Lower lobe of right lung (tissue), 2 donors: Measurements from ENCODE around the gene FHIT. TPM values are rescaled to one million over a fixed set of nuclear protein-coding genes. Genes with fewer than 3 reads are reported as not detected.

Source experiments
- ATAC-seq, 2 donors: fragments of 200-7000 bp; cut with Tn5 transposase; one replicate each; pipeline ENCODE4 v1.9.1; 2020 to 2022; ENCODE audit warnings: mild to moderate bottlenecking in 2 of 2, moderate library complexity in 2 of 2
- DNase-seq: peaks from one replicate; pipeline ENCODE4 v3.0.0-alpha.2; 2020
- H3K27ac ChIP-seq: fragments of 200-600 bp; one replicate; pipeline ENCODE4 v1.8.0; 2022
- H3K27me3 ChIP-seq: fragments of 200-600 bp; one replicate; pipeline ENCODE4 v1.8.0; 2022; ENCODE audit warnings: low read depth
- H3K36me3 ChIP-seq: fragments of 200-600 bp; one replicate; pipeline ENCODE4 v1.8.0; 2022; ENCODE audit warnings: mild to moderate bottlenecking
- H3K4me1 ChIP-seq: fragments of 200-600 bp; one replicate; pipeline ENCODE4 v1.8.0; 2022
- H3K4me3 ChIP-seq: fragments of 200-600 bp; one replicate; pipeline ENCODE4 v1.8.0; 2022; ENCODE audit warnings: mild to moderate bottlenecking
- H3K9me3 ChIP-seq: fragments of 200-600 bp; one replicate; pipeline ENCODE4 v1.8.0; 2022
- intact Hi-C: fragments of 100-400 bp; cut with DNase I; formaldehyde crosslinking; loops from one replicate; pipeline ENCODE4 v1.11.0; 2022
- total RNA-seq: library from RNA; stranded (reverse); fragmentation: NEBNext Ultra II Directional; extraction: Animal tissue kit (Norgen Biotek cat#: 25700); gene quantifications from one replicate; pipeline ENCODE4 v1.2.1, GENCODE V29; 2021
- TF ChIP-seq, protein P1 (sequence below): fragments of 200-600 bp; IDR thresholded peaks from one replicate; pipeline ENCODE4 v1.8.0; 2022; ENCODE audit warnings: antibody characterized with exemption, mild to moderate bottlenecking
- donor health status: DM: no; HTN: yes; CAD: no; lungs with severe emphysema.

Gene FHIT
- total RNA-seq, 1 donor from 2014 or later: 10.3 TPM

DNA sequence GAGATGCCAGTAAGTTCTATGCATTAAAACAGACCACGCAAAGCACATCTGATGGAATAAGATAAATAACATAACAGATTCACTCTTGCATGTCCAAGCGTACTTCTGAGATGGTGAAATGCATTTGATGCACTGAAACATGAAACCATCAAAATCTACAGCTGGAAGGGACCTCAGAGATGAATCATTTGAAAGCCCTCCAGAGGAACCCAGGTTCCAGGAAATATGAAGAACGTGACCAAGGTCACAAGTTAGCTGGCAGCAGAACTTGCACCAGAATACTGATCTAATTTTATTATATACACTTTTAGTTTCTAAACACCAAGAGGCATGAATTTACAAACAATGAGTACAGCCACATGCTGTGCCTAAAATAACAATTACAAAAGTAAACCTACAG is 957.1 kb downstream of the FHIT start:
- no peak for DNase-seq
- no peaks in the 10 kb centered on the region for H3K9me3 ChIP-seq
- H3K27ac ChIP-seq: no peak overlapping the region
- no peaks in the 10 kb centered on the region for H3K4me1 ChIP-seq
- H3K36me3 ChIP-seq: no peaks in the 10 kb centered on the region
- H3K27me3 ChIP-seq: no peaks in the 10 kb centered on the region
- intact Hi-C loops: no loop called here
- no peak overlapping the region for H3K4me3 ChIP-seq
- TF ChIP-seq, protein P1, sequence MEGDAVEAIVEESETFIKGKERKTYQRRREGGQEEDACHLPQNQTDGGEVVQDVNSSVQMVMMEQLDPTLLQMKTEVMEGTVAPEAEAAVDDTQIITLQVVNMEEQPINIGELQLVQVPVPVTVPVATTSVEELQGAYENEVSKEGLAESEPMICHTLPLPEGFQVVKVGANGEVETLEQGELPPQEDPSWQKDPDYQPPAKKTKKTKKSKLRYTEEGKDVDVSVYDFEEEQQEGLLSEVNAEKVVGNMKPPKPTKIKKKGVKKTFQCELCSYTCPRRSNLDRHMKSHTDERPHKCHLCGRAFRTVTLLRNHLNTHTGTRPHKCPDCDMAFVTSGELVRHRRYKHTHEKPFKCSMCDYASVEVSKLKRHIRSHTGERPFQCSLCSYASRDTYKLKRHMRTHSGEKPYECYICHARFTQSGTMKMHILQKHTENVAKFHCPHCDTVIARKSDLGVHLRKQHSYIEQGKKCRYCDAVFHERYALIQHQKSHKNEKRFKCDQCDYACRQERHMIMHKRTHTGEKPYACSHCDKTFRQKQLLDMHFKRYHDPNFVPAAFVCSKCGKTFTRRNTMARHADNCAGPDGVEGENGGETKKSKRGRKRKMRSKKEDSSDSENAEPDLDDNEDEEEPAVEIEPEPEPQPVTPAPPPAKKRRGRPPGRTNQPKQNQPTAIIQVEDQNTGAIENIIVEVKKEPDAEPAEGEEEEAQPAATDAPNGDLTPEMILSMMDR: no peak
- ATAC-seq: no peak

DNA sequence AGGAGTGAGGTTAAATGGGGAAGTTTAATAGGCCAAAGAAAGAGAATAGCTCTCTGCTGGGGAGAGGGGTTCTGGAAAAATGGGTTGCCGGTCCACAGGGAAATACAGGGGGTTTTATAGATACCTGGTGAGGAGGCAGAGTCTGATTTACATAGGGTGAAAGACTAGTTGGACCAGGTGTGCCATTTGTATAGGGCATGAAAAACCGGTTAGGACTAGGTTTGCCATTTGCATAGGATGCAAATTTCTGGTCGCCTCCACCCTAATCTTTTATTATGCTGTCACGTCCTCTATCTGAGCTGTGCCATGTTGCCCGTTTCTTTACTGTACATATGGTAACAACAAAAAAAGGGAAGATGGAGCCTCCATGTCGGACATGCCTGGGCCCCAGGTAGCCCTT is 960.1 kb downstream of the FHIT start:
- intact Hi-C loops: no loop called here
- H3K27ac ChIP-seq: no peak overlapping the region
- no peaks in the 10 kb centered on the region for H3K4me1 ChIP-seq
- no peak overlapping the region for H3K4me3 ChIP-seq
- H3K27me3 ChIP-seq: no peaks in the 10 kb centered on the region
- no peaks in the 10 kb centered on the region for H3K36me3 ChIP-seq
- ATAC-seq (no peak), DNase-seq (no peak)
- H3K9me3 ChIP-seq: no peaks in the 10 kb centered on the region
- TF ChIP-seq, protein P1: no peak

DNA sequence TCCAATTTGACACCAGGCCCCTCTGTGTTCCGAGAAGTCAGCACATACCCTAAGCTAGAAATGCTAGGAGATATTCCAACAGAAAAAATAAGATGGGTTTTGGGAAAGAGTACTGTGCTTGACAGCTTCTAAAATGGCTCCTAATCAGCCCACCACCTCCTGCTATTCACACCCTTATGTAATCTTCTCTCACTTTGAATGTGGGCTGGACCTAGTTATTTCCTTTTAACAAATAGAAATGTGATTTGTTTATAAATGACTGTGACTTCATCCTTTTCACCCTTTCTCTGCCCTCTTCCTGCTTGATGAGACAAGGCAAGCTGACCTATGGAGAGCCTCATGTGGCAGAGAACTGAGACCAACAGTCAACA is 961.1 kb downstream of the FHIT start:
- no peak for DNase-seq
- TF ChIP-seq, protein P1: no peak
- Histone ChIP-seq H3K4me3 (no peak overlapping the region), H3K9me3 (no peaks in the 10 kb centered on the region), H3K27me3 (no peaks in the 10 kb centered on the region), H3K4me1 (no peaks in the 10 kb centered on the region), H3K27ac (no peak overlapping the region), H3K36me3 (no peaks in the 10 kb centered on the region)
- no peak for ATAC-seq
- intact Hi-C loops: no loop called here

DNA sequence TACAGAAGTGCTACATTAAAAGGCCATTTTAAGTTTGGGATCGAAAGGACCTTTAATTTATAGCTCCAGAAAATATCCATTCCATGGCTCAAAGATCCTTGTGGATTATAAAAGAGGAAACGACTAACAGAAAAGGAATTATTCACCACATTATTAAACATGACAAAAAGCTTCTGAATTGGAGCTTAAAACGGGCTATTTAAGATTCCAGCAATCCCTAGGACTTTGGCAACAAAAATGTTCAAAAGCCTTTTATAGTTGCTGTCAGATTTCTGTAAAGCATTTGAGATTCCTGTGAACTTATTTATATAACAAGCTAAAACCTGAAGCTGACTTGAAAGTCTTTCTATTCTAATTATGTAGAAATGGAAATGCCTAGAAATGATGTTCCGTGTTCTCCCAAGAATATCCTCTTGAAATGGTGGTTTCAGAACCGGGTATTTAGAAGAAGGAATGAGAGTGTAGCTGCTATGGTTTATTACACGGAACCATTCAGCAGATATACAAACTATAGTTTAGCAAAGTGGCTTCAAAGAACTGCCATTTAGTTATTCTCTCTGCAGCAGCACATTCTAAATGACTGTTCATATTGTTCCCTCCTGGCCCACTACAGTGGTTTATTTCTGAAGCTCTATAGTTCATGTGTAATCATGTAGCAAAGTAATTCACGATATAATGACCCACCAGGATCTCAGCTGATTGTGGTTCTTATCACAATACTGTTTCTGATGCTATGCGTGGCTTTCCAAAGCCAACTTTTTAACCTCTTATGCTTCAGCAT is 961.7 kb downstream of the FHIT start:
- intact Hi-C loops: no loop called here
- no peaks in the 10 kb centered on the region for H3K9me3 ChIP-seq
- H3K4me3 ChIP-seq: no peak overlapping the region
- no peaks in the 10 kb centered on the region for H3K27me3 ChIP-seq
- no peaks in the 10 kb centered on the region for H3K4me1 ChIP-seq
- ATAC-seq (no peak), DNase-seq (no peak)
- no peak overlapping the region for H3K27ac ChIP-seq
- H3K36me3 ChIP-seq: no peaks in the 10 kb centered on the region
- TF ChIP-seq, protein P1: no peak

DNA sequence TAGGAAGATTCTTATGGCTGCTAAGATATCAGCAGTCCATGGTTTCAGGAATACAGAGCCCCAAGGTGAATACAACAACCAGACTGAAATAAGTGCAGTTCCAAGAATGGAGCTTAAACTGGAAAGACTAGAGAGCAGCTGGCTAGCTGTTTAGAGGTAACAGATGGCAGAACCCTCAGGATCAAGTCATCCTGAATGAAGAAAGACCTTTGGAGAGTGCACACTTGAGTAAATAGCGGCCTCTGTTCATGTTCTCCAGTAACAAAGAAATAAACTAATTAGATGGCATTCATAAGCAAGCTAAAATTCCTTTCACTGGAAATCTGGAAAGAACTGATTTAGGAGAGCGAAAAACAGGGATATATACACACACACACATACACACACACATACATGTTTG is 968.4 kb downstream of the FHIT start:
- intact Hi-C loops: no loop called here
- DNase-seq (no peak), ATAC-seq (no peak)
- Histone ChIP-seq H3K36me3 (no peaks in the 10 kb centered on the region), H3K27me3 (no peaks in the 10 kb centered on the region), H3K4me1 (no peaks in the 10 kb centered on the region), H3K9me3 (no peaks in the 10 kb centered on the region), H3K27ac (no peak overlapping the region), H3K4me3 (no peak overlapping the region)
- TF ChIP-seq, protein P1: no peak
